Naive B cell (primary cell): ENCODE data around the gene WDR64. TPM values are rescaled to one million over a fixed set of nuclear protein-coding genes. Genes with fewer than 3 reads are reported as not detected.
"Not testable (repeated sequence)": the region's sequence is repeated elsewhere in the genome, so short reads cannot be mapped to it uniquely, and the experiment has no call there.

Experiments
- ATAC-seq, 2 donors: fragments of 150-1000 bp; cut with Tn5 transposase; 2 replicates each; pipeline ENCODE4 v1.10.0; 2021; ENCODE audit warnings: low read depth in 2 of 2, mild to moderate bottlenecking in 2 of 2, moderate library complexity in 2 of 2
- DNase-seq: peaks from one replicate; pipeline ENCODE4 v3.0.0; 2022
- H3K27ac Mint-ChIP-seq, 6 donors: one replicate each; pipeline ENCODE4 v1.8.0; 2020 to 2022; ENCODE audit warnings: mild to moderate bottlenecking in 6 of 6, mixed read lengths in 6 of 6, moderate library complexity in 5 of 6, inconsistent platforms in 2 of 6
- H3K27me3 Mint-ChIP-seq, 3 donors: one replicate each; pipeline ENCODE4 v1.8.0; 2021 to 2022; ENCODE audit warnings: mixed read lengths in 3 of 3, mild to moderate bottlenecking in 1 of 3
- H3K36me3 Mint-ChIP-seq, 2 donors: one replicate each; pipeline ENCODE4 v1.8.0; 2020 to 2022; ENCODE audit warnings: mixed read lengths in 2 of 2, inconsistent platforms in 1 of 2, mild to moderate bottlenecking in 1 of 2
- H3K4me1 Mint-ChIP-seq, 3 donors: one replicate each; pipeline ENCODE4 v1.8.0; 2020 to 2022; ENCODE audit warnings: mixed read lengths in 3 of 3, inconsistent platforms in 1 of 3, mild to moderate bottlenecking in 1 of 3, moderate library complexity in 1 of 3
- H3K4me3 Mint-ChIP-seq, 8 donors: one replicate each; pipeline ENCODE4 v1.8.0; 2020 to 2022; ENCODE audit warnings: mild to moderate bottlenecking in 8 of 8, mixed read lengths in 8 of 8, moderate library complexity in 8 of 8, inconsistent platforms in 2 of 8
- H3K9me3 Mint-ChIP-seq, 7 donors: one replicate each; pipeline ENCODE4 v1.8.0; 2020 to 2022; ENCODE audit warnings: mixed read lengths in 7 of 7, mild to moderate bottlenecking in 5 of 7, inconsistent platforms in 2 of 7, moderate library complexity in 1 of 7
- polyA plus RNA-seq, 6 donors: library from polyadenylated mRNA; unstranded; fragments of 300-500 nt; fragmentation: Illumina TruSeq; gene quantifications; one replicate each; pipeline ENCODE4 v1.2.3, GENCODE V29; 2021; ENCODE audit warnings: low read depth in 6 of 6

Gene WDR64
- polyA plus RNA-seq, 6 donors from 2014 or later: 0.14 to 0.41 TPM; not detected in 4

DNA sequence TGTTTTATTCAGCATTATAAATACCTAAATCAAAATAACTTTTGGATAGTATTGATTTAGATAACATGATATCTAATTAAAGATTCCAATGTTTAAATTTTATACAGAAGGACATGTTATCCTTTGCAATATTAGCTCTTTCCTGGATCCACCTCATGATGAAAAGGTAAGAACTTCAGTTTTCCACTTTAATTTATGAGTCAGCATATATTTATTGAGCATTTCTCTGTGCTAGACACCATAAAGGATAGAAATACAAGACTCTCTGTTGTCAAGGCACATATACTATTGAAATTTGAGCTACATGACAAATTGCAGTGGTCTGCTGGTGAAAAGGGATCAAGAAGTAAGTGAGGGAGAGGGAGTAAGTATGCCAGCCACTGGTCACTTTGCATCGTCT, 127.8 kb downstream of the WDR64 start:
- Mint-ChIP-seq H3K9me3 (peaks cover 0 to 7% (median 0%) of the 10 kb centered on the region in 7 donors), H3K4me1 (peaks cover 0 to 7% (median 0%) of the 10 kb centered on the region in 3 donors), H3K36me3 (no peaks in the 10 kb centered on the region), H3K4me3 (no peak overlapping the region), H3K27ac (no peak overlapping the region), H3K27me3 (peaks cover 20 to 36% (median 30%) of the 10 kb centered on the region in 3 donors)
- ATAC-seq: no peak
- DNase-seq: no peak

- DNase-seq: no peak
- Mint-ChIP-seq H3K9me3 (peaks cover 0 to 7% (median 0%) of the 10 kb centered on the region in 7 donors), H3K27me3 (peaks cover 20 to 30% (median 30%) of the 10 kb centered on the region in 3 donors), H3K36me3 (no peaks in the 10 kb centered on the region), H3K4me1 (no peaks in the 10 kb centered on the region), H3K27ac (no peak overlapping the region), H3K4me3 (no peak overlapping the region)
- ATAC-seq: no peak
Measured at GRCh38 chr1:241782396-241782795, 130.3 kb downstream of the WDR64 start.

- Mint-ChIP-seq H3K36me3 (no peaks in the 10 kb centered on the region), H3K4me1 (no peaks in the 10 kb centered on the region), H3K4me3 (no peak overlapping the region), H3K27ac (peak overlapping the region in 1 of 6 donors; percentile 6), H3K27me3 (peaks cover 16 to 32% (median 27%) of the 10 kb centered on the region in 3 donors), H3K9me3 (peaks cover 0 to 2% (median 0%) of the 10 kb centered on the region in 7 donors)
- ATAC-seq: no peak
- no peak for DNase-seq
Measured at GRCh38 chr1:241787691-241788090, 135.6 kb downstream of the WDR64 start.

DNA sequence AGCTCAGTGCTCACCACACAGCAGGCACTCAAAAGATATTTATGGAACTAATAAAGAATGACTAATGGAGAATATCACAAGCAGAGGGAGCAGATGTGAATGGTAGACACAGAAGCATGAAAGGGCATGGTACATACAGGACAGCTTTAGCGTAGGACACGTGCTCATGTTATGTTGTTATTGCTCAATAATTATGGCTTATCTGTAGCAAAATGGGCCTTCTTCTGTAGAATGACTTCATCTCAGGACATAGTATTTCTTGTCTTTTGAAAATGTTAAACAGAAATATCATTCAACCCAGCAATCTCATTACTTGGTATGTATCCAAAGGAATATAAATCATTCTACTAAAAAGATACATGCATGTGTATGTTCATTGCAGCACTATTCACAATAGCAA, 137.0 kb downstream of the WDR64 start:
- H3K4me3 Mint-ChIP-seq: no peak overlapping the region
- no peak for ATAC-seq
- H3K27ac Mint-ChIP-seq: no peak overlapping the region
- H3K9me3 Mint-ChIP-seq: peaks cover 0 to 2% (median 0%) of the 10 kb centered on the region in 7 donors
- H3K4me1 Mint-ChIP-seq: no peaks in the 10 kb centered on the region
- no peak for DNase-seq
- H3K36me3 Mint-ChIP-seq: no peaks in the 10 kb centered on the region
- peaks cover 5 to 19% (median 15%) of the 10 kb centered on the region in 3 donors for H3K27me3 Mint-ChIP-seq

GRCh38 chr1:241799416-241799815, 147.3 kb downstream of the WDR64 start:
- H3K36me3 Mint-ChIP-seq: no peaks in the 10 kb centered on the region
- H3K9me3 Mint-ChIP-seq: no peaks in the 10 kb centered on the region
- DNase-seq (no peak), ATAC-seq (no peak)
- H3K27me3 Mint-ChIP-seq: peaks cover 8 to 14% (median 13%) of the 10 kb centered on the region in 3 donors
- H3K4me1 Mint-ChIP-seq: no peaks in the 10 kb centered on the region
- no peak overlapping the region for H3K4me3 Mint-ChIP-seq
- no peak overlapping the region for H3K27ac Mint-ChIP-seq

DNA sequence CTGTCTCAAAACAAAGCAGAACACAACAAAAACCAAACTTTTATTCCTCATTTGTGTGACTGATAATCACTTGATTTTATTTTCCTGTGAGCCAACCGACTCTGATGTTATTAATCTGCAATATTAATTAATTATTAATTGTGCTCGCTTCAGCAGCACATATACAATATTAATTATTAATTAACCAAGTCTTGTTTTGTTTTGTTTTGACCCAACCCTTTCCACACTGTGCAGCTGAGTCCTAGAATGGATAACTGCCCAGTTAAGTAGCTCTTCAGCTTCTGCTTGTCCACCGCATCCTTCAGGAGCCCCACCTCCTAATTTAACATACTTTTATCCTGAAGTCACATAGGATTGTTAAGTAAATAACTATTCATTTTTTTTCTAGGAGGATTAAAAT, 148.6 kb downstream of the WDR64 start:
- Mint-ChIP-seq H3K27me3 (peaks cover 8 to 13% (median 9%) of the 10 kb centered on the region in 3 donors), H3K36me3 (no peaks in the 10 kb centered on the region), H3K4me1 (no peaks in the 10 kb centered on the region), H3K9me3 (no peaks in the 10 kb centered on the region), H3K27ac (no peak overlapping the region), H3K4me3 (no peak overlapping the region)
- DNase-seq (no peak), ATAC-seq (no peak)

- Mint-ChIP-seq H3K27ac (no peak overlapping the region), H3K27me3 (peaks cover 12 to 17% (median 13%) of the 10 kb centered on the region in 3 donors), H3K36me3 (no peaks in the 10 kb centered on the region)
Measured at GRCh38 chr1:241802863-241803262, 150.8 kb downstream of the WDR64 start.

DNA sequence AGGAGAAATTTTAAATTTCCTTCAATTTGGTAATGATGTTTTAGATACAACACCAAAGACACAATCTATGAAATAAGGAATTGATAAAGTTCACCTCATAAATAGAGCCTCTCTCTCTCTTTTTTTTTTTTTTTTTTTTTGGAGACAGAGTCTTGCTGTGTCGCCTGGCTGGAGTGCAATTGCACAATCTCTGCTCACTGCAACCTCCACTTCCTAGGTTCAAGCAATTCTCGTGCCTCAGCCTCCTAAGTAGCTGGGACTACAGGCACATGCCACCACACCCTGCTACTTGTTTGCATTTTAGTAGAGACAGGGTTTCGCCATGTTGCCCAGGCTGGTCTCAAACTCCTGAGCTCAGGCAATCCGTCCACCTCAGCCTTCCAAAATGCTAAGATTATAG, 152.6 kb downstream of the WDR64 start:
- peaks cover 8 to 17% (median 10%) of the 10 kb centered on the region in 3 donors for H3K27me3 Mint-ChIP-seq
- not testable (repeated sequence) for H3K36me3 Mint-ChIP-seq, DNase-seq, H3K4me3 Mint-ChIP-seq, H3K9me3 Mint-ChIP-seq, H3K4me1 Mint-ChIP-seq, ATAC-seq, H3K27ac Mint-ChIP-seq

More at GRCh38 chr1:241802863-241803262, 150.8 kb downstream of the WDR64 start:
- H3K4me1 Mint-ChIP-seq: no peaks in the 10 kb centered on the region
- H3K9me3 Mint-ChIP-seq: no peaks in the 10 kb centered on the region
- no peak for DNase-seq
- ATAC-seq: no peak
- no peak overlapping the region for H3K4me3 Mint-ChIP-seq

DNA sequence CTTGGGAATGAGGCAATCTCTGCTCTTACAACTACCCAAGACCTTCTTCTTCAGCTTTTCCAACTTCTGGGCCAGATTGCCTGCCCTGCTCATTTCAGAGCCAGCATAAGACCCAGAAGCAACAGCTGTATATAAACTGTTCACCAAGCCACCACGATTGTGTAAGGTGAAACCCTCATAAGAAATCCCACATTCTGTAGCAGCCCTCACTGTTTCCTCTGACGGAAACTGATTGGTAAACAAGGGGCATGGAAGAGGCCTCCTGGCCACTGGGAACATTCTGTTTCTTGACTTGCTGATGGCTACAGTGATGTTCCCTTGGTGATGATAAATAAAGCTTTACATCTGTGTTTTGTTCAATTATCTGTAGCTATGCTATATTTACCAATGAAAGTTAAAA, 156.2 kb downstream of the WDR64 start:
- DNase-seq (no peak), ATAC-seq (no peak)
- Mint-ChIP-seq H3K9me3 (no peaks in the 10 kb centered on the region), H3K27ac (peak overlapping the region in 1 of 6 donors; percentile 65), H3K36me3 (no peaks in the 10 kb centered on the region), H3K4me1 (no peaks in the 10 kb centered on the region), H3K27me3 (peaks cover 9 to 29% (median 11%) of the 10 kb centered on the region in 3 donors), H3K4me3 (no peak overlapping the region)

DNA sequence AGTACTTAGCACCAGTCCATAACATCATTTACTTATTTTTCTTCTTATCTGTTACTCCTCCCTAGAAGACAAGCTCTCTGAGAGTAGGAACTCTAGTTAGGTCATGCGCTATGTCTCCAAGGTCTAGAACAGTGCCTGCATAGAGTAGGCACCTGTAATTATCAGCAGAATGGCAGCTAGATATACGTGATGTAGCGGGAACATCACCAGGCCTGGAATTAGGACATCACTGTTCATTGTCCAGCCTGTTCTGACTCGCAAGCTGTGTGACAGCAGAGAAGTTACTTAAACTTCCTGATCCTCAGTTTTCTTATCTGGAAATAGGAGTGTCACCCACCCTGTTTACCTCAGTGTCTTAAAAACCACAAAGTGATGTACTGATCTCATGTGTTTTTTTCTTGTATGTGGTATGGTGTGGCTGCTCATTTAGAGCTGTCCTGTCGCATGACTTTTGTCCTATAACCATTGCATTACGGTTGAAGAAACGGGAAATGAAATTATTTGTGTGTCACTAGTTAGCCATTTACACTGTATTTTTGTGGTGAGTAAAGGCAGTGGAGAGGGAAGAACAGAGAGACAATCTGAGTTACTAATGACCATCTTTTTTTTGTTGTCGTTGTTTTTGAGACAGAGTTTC, 158.8 kb downstream of the WDR64 start:
- Mint-ChIP-seq H3K4me3 (no peak overlapping the region), H3K9me3 (peaks cover 0 to 1% (median 0%) of the 10 kb centered on the region in 7 donors), H3K36me3 (no peaks in the 10 kb centered on the region), H3K4me1 (no peaks in the 10 kb centered on the region), H3K27ac (no peak overlapping the region), H3K27me3 (peaks cover 8 to 30% (median 9%) of the 10 kb centered on the region in 3 donors)
- ATAC-seq (peak in 1 of 2 donors; percentile 16), DNase-seq (no peak)

DNA sequence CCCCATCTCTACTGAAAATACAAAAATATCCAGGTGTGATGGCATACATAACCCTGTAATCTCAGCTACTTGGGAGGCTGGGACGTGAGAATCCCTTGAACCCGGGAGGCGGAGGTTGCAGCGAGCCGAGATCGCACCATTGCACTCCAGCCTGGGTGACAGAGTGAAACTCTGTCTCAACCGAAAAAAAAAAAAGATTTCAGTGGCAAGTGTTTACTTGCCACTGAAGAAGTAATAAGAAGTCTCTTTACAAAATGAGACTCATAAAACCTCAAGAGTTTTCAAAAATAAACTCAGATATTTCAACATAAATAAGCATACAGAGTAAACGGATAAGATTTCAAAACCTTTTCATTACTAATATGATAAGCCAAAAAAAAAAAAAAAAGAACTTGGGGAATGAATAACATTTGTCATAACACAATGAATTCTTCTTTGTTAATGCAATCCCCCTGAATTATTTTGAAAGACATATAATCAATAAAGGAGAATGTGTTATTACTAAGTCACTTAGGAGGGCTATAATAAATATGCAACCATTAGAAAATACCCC, 161.8 kb downstream of the WDR64 start:
- peaks cover 11 to 15% (median 12%) of the 10 kb centered on the region in 3 donors for H3K4me1 Mint-ChIP-seq
- H3K27me3 Mint-ChIP-seq: peaks cover 8 to 21% (median 10%) of the 10 kb centered on the region in 3 donors

GRCh38 chr1:241816008-241816407, 163.9 kb downstream of the WDR64 start:
- H3K36me3 Mint-ChIP-seq: no peaks in the 10 kb centered on the region
- H3K4me1 Mint-ChIP-seq: peaks cover 11 to 15% (median 12%) of the 10 kb centered on the region in 3 donors
- DNase-seq (no peak), ATAC-seq (no peak)
- peaks cover 0 to 1% (median 0%) of the 10 kb centered on the region in 7 donors for H3K9me3 Mint-ChIP-seq
- no peak overlapping the region for H3K4me3 Mint-ChIP-seq
- peaks cover 8 to 14% (median 10%) of the 10 kb centered on the region in 3 donors for H3K27me3 Mint-ChIP-seq
- no peak overlapping the region for H3K27ac Mint-ChIP-seq

More for the DNA sequence above, 161.8 kb downstream of the WDR64 start:
- no peak overlapping the region for H3K27ac Mint-ChIP-seq
- no peaks in the 10 kb centered on the region for H3K36me3 Mint-ChIP-seq
- no peak for DNase-seq
- no peak overlapping the region for H3K4me3 Mint-ChIP-seq
- peaks cover 0 to 1% (median 0%) of the 10 kb centered on the region in 7 donors for H3K9me3 Mint-ChIP-seq
- no peak for ATAC-seq

GRCh38 chr1:241817331-241817792, 165.3 kb downstream of the WDR64 start:
- ATAC-seq: no peak
- DNase-seq: no peak
- peaks cover 11 to 15% (median 12%) of the 10 kb centered on the region in 3 donors for H3K4me1 Mint-ChIP-seq
- H3K36me3 Mint-ChIP-seq: no peaks in the 10 kb centered on the region
- peaks cover 0 to 1% (median 0%) of the 10 kb centered on the region in 7 donors for H3K9me3 Mint-ChIP-seq
- peak overlapping the region in 1 of 8 donors; percentile 8 for H3K4me3 Mint-ChIP-seq
- H3K27me3 Mint-ChIP-seq: peaks cover 0 to 5% (median 4%) of the 10 kb centered on the region in 3 donors
- H3K27ac Mint-ChIP-seq: no peak overlapping the region
